SJCRH30 (cell line): ENCODE results near the gene MRPL33. TPM values are rescaled to one million over a fixed set of nuclear protein-coding genes. Genes with fewer than 3 reads are reported as not detected.

Source experiments
- DNase-seq, 2 experiments: peaks; one replicate each; pipeline ENCODE4 v3.0.0-alpha.2; 2015 to 2020
- H3K27ac ChIP-seq: fragments of 250-450 bp; sonication (Bioruptor Pico); 2 replicates; pipeline ENCODE4 v1.5.1; 2020; ENCODE audit warnings: mild to moderate bottlenecking, moderate library complexity
- H3K27me3 ChIP-seq: fragments of 250-450 bp; sonication (Bioruptor Pico); 2 replicates; pipeline ENCODE4 v1.5.1; 2020; ENCODE audit warnings: mild to moderate bottlenecking, moderate library complexity
- H3K36me3 ChIP-seq: fragments of 250-450 bp; sonication (Bioruptor Pico); 2 replicates; pipeline ENCODE4 v1.5.1; 2020; ENCODE audit warnings: mild to moderate bottlenecking, moderate library complexity
- H3K4me1 ChIP-seq: fragments of 250-450 bp; sonication (Bioruptor Pico); 2 replicates; pipeline ENCODE4 v1.5.1; 2020; ENCODE audit warnings: mild to moderate bottlenecking, moderate library complexity
- H3K4me3 ChIP-seq: fragments of 250-450 bp; sonication (Bioruptor Pico); 2 replicates; pipeline ENCODE4 v1.5.1; 2020; ENCODE audit warnings: mild to moderate bottlenecking, moderate library complexity
- H3K9me3 ChIP-seq: fragments of 250-450 bp; sonication (Bioruptor Pico); replicated peaks from 2 replicates; pipeline ENCODE4 v1.5.1; 2020; ENCODE audit warnings: mild to moderate bottlenecking, moderate library complexity
- total RNA-seq: library from RNA; depleted of rRNA; stranded (reverse); fragments of >200 nt; shearing (Covaris generic); gene quantifications from 2 replicates; pipeline ENCODE4 v1.2.3, GENCODE V29; 2014

MRPL33 gene
- total RNA-seq, 1 experiment from 2014 or later: 212 TPM

DNA sequence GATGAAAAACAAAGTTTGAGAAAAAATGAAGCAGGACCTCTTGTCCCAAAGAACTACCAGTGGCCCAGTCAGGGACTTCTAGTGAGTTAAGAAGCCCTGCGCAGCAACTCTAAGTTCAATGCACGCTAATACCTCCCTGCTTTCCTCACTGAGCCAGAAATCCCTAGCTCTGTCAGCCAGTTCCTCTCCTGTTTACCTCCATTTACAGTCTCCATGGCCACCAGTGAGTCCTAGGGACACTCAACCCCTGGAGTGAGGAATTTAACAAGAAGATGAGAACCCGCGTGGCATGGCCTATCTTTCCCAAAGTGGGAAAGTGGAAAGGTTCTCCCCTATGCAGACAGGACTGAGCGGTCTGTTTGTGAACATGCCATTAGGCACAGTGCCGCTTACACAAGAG, 31.0 kb downstream of the MRPL33 start:
- no peaks in the 10 kb centered on the region for H3K9me3 ChIP-seq
- H3K4me1 ChIP-seq: peaks cover 34% of the 10 kb centered on the region
- no peak overlapping the region for H3K27ac ChIP-seq
- H3K27me3 ChIP-seq: no peaks in the 10 kb centered on the region
- H3K4me3 ChIP-seq: no peak overlapping the region
- no peak for DNase-seq
- no peaks in the 10 kb centered on the region for H3K36me3 ChIP-seq

DNA sequence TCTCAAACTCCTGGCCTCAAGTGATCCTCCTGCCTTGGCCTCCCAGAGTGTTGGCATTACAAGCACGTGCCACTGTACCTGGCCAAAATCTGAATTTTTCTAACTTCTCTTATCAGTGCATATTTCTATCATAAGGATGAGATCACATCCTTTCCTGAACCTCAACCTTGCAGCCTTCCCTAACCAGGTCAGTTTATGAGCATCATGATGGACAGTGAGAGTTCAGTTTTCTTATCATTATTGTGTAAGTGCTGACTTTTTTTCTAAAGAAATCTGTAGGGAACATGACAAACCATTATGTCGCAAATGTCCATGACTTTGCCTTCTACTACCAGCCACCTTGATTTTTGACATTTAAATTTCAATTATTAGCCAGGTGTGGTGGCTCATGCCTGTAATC, 31.5 kb downstream of the MRPL33 start:
- no peaks in the 10 kb centered on the region for H3K36me3 ChIP-seq
- H3K9me3 ChIP-seq: no peaks in the 10 kb centered on the region
- H3K27ac ChIP-seq: no peak overlapping the region
- DNase-seq: no peak
- H3K4me3 ChIP-seq: no peak overlapping the region
- H3K4me1 ChIP-seq: peaks cover 29% of the 10 kb centered on the region
- H3K27me3 ChIP-seq: no peaks in the 10 kb centered on the region

DNA sequence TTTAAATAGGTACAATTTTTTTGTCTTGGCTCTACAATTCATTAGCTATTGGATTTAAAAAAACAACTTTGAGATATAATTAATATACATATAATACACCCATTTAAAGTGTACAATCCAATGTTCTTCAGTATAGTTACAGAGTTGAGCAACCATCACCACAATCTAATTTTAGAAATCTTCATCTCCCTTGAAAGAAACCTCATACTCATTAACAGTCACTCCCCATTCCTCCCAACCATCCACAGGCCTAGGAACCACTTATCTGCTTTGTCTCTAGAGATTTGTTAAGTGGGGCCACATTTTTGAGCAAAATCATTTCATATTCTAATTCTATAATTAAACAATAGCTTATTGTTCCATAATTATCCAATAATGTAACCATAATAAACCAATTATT, 32.6 kb downstream of the MRPL33 start:
- H3K9me3 ChIP-seq: no peaks in the 10 kb centered on the region
- no peaks in the 10 kb centered on the region for H3K27me3 ChIP-seq
- H3K4me1 ChIP-seq: peaks cover 25% of the 10 kb centered on the region
- DNase-seq: no peak
- H3K4me3 ChIP-seq: no peak overlapping the region
- no peaks in the 10 kb centered on the region for H3K36me3 ChIP-seq
- H3K27ac ChIP-seq: no peak overlapping the region

DNA sequence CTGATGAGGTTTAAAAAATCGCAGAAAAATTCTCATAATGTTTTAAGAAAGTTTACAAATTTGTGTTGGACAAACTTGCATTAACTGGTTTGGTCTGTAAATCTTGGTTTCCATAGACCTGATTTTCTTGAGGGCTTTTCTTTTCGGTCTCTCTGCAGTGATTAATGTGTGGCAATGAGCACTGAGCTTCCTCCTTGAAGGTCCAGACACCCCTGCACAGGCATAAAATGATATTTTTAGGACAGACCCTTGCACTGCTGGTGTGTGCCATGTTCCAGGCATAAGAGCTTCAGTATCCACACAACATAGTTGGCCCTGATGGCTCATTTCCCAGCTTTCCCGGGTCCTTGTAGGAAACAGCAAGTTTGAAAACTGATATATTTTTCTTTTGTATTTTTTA, 33.7 kb downstream of the MRPL33 start:
- Histone ChIP-seq H3K9me3 (no peaks in the 10 kb centered on the region), H3K36me3 (no peaks in the 10 kb centered on the region), H3K27ac (no peak overlapping the region), H3K27me3 (no peaks in the 10 kb centered on the region), H3K4me1 (peaks cover 28% of the 10 kb centered on the region), H3K4me3 (no peak overlapping the region)
- no peak for DNase-seq

GRCh38 chr2:27806311-27807059, 35.0 kb downstream of the MRPL33 start:
- Histone ChIP-seq H3K4me3 (no peak overlapping the region), H3K36me3 (no peaks in the 10 kb centered on the region), H3K4me1 (peaks cover 17% of the 10 kb centered on the region), H3K27me3 (no peaks in the 10 kb centered on the region), H3K27ac (no peak overlapping the region), H3K9me3 (no peaks in the 10 kb centered on the region)
- no peak for DNase-seq

DNA sequence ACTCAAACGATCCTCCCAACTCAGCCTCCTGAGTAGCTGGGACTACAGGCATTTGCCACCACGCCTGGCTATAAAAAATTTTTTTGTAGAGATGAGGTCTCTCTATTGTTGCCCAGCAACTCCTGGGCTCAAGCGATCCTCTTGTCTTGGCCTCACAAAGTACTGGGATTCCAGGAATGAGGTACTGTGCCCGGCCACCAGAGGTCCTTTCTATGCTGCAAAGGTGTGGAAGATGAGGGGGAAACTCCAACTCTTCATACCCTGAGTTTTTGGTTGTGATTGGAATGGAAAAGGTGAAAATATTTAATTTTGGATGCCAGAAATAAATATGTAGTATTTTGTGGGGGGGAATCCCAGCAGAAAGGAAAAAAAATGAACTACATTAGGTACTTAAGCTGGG, 36.0 kb downstream of the MRPL33 start:
- Histone ChIP-seq H3K4me3 (no peak overlapping the region), H3K9me3 (no peaks in the 10 kb centered on the region; the same call in 1 of the 2 replicates), H3K4me1 (peaks cover 17% of the 10 kb centered on the region), H3K27ac (no peak overlapping the region), H3K36me3 (no peaks in the 10 kb centered on the region), H3K27me3 (no peaks in the 10 kb centered on the region)
- DNase-seq: peak; percentile 22 to 39

DNA sequence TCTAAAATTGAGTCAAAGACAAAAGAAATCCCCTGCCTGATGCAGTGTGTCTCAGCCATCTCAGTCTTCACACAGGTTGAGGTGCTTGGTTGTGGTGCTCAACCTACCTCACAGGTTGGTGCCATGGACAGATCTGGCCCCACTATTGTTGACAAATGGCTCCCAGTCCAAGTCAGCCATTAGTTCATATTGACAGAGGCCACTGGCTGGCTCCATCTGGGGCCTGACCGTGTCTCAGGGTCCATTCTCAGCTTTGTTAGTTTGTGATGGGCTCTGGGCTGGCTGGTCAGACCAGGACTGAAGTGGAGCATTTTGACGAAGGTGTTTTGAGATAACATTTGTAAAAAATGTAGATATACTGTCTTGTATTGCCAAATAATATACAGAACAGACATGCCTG, 36.9 kb downstream of the MRPL33 start:
- Histone ChIP-seq H3K27ac (no peak overlapping the region), H3K27me3 (no peaks in the 10 kb centered on the region)

DNA sequence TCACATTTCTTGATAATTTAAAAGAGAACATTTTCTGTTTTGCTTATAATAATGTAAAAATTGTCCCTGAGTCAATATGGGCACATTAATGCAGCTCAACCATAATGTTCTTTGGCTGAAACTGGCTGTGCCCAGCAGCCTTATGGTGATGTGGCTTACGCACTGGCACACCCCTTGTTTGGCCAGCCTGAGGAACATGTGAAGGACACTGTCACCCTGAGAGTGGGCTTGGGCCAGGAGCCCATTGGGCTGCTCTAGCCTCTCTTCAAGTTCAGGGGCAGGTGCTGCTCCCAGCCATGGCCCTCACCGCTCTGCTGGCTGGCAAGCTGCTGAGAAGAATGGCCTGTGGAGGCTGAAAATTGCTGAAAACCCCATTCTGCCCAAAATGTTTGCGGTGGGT, 37.5 kb downstream of the MRPL33 start:
- H3K4me1 ChIP-seq: peaks cover 17% of the 10 kb centered on the region
- no peak for DNase-seq
- no peak overlapping the region for H3K4me3 ChIP-seq
- no peaks in the 10 kb centered on the region for H3K27me3 ChIP-seq
- no peaks in the 10 kb centered on the region for H3K36me3 ChIP-seq
- peak overlapping the region; percentile 36 for H3K27ac ChIP-seq
- H3K9me3 ChIP-seq: no peaks in the 10 kb centered on the region; the same call in 1 of the 2 replicates

More for the DNA sequence above, 36.9 kb downstream of the MRPL33 start:
- H3K36me3 ChIP-seq: no peaks in the 10 kb centered on the region
- no peak for DNase-seq
- no peaks in the 10 kb centered on the region; the same call in 1 of the 2 replicates for H3K9me3 ChIP-seq
- no peak overlapping the region for H3K4me3 ChIP-seq
- peaks cover 17% of the 10 kb centered on the region for H3K4me1 ChIP-seq

DNA sequence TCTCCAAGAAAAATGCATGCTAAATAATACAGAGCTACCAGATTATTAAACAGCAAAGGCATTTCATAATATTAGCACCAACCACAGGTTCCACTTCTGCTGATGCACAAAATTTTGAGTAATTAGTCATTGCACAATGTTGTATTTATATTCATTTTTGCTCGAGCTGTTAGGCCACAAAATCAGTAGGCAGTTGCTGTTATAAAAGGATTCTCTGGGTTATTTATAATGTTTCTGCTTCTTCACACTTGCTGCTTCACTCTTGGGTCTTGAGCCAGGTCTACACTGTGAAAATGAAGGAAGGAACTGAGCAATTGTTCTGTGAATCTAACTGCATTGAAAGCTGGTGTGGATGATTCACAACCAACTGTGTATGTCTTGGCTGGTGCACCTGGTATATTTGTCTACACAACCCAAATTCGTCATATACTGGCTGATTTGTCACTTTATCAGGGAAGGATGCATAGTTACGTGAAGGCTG, 38.3 kb downstream of the MRPL33 start:
- peak overlapping the region; percentile 36 for H3K27ac ChIP-seq
- no peak overlapping the region for H3K4me3 ChIP-seq
- no peaks in the 10 kb centered on the region for H3K27me3 ChIP-seq
- peaks cover 17% of the 10 kb centered on the region for H3K4me1 ChIP-seq
- no peaks in the 10 kb centered on the region for H3K36me3 ChIP-seq
- H3K9me3 ChIP-seq: no peaks in the 10 kb centered on the region; the same call in 1 of the 2 replicates
- DNase-seq: peak in 1 of 2 experiments; percentile 27

GRCh38 chr2:27810455-27810854, 38.9 kb downstream of the MRPL33 start:
- no peak for DNase-seq
- Histone ChIP-seq H3K36me3 (no peaks in the 10 kb centered on the region), H3K4me1 (peaks cover 17% of the 10 kb centered on the region), H3K27ac (peak overlapping the region; percentile 36; the same call in 1 of the 2 replicates), H3K4me3 (no peak overlapping the region), H3K27me3 (no peaks in the 10 kb centered on the region), H3K9me3 (no peaks in the 10 kb centered on the region; the same call in 1 of the 2 replicates)

DNA sequence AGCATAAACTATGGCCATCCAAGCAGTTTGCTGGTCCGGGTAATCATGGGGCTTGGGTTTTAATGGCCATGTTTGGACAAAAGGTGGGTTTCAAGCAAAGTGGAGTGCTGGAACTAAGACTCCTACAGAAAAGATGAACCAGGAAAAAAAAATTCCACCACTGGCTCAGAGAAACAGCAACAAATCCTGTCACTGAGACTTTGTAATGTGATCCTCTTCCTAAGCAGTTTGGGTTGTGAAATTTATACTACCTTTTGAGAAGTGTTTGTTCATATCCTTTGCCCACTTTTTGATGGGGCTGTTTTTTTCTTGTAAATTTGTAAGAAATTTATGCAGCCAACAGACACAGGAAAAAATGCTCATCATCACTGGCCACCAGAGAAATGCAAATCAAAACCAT, 40.2 kb downstream of the MRPL33 start:
- Histone ChIP-seq H3K36me3 (no peaks in the 10 kb centered on the region), H3K9me3 (no peaks in the 10 kb centered on the region; the same call in 1 of the 2 replicates), H3K4me3 (no peak overlapping the region), H3K27ac (no peak overlapping the region), H3K4me1 (peaks cover 17% of the 10 kb centered on the region), H3K27me3 (no peaks in the 10 kb centered on the region)
- no peak for DNase-seq

DNA sequence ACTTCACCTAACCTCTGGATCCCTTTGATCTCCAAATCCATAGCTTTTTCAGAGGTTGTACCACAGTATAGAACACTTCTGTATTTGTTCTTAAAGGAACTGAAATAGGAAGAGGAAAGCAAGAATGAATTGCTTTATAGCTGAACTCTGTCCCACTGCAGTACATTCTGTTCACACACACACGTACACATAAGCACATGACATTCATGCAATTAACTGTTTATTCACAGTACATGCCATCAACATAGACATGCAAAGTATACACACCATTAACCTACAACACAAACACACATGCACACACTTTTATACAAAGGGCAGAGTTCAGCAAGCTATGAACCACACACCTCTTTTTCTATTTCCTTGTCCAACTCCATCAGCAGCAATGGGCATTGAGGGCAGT, 43.2 kb downstream of the MRPL33 start:
- DNase-seq: no peak
- H3K27me3 ChIP-seq: no peaks in the 10 kb centered on the region
- H3K4me3 ChIP-seq: no peak overlapping the region
- no peak overlapping the region for H3K27ac ChIP-seq
- H3K4me1 ChIP-seq: peaks cover 5% of the 10 kb centered on the region; the same call in 1 of the 2 replicates
- H3K36me3 ChIP-seq: no peaks in the 10 kb centered on the region
- no peaks in the 10 kb centered on the region; the same call in 1 of the 2 replicates for H3K9me3 ChIP-seq

DNA sequence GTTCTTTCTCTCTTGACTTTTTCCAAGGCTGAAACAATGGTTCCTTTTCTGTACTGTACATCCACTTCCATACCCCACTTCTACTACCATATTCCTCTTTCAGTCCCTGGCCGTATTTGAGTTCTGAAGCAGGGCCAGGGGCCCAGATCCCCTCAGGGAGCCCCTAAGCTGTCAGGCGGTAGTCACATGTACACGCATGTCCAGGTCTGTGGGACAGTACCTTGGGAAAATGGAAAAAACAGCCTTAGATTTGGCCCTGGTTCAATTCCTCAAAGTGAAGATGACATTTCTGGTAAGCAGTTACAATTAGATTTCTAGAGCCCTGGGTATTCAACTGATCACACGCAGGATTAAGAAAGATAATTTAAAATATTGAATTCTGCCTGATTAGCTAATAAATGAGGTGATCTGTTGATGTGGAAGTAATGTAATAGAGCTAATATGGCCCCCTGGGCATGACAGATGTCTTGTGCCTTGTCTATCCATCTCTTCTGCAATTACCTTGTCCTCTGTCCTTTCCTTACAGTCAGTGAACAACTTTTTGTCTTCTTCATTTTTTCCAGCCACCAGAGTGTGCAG, 44.4 kb downstream of the MRPL33 start:
- Histone ChIP-seq H3K27ac (no peak overlapping the region), H3K36me3 (no peaks in the 10 kb centered on the region), H3K27me3 (no peaks in the 10 kb centered on the region), H3K4me1 (no peaks in the 10 kb centered on the region), H3K9me3 (no peaks in the 10 kb centered on the region; the same call in 1 of the 2 replicates), H3K4me3 (no peak overlapping the region)
- DNase-seq: no peak

- H3K9me3 ChIP-seq: peaks cover 7% of the 10 kb centered on the region
- no peaks in the 10 kb centered on the region for H3K36me3 ChIP-seq
- H3K4me3 ChIP-seq: no peak overlapping the region
- no peaks in the 10 kb centered on the region for H3K27me3 ChIP-seq
- H3K27ac ChIP-seq: no peak overlapping the region
- H3K4me1 ChIP-seq: no peaks in the 10 kb centered on the region
- no peak for DNase-seq
Observed at GRCh38 chr2:27822049-27822448, 50.5 kb downstream of the MRPL33 start.

GRCh38 chr2:27823135-27823534, 51.6 kb downstream of the MRPL33 start:
- no peak for DNase-seq
- H3K4me1 ChIP-seq: no peaks in the 10 kb centered on the region
- no peaks in the 10 kb centered on the region for H3K27me3 ChIP-seq
- H3K9me3 ChIP-seq: peaks cover 7% of the 10 kb centered on the region
- no peak overlapping the region for H3K4me3 ChIP-seq
- H3K27ac ChIP-seq: no peak overlapping the region
- H3K36me3 ChIP-seq: no peaks in the 10 kb centered on the region
